ENCODE measurements around the gene NPPA. TPM values are rescaled to one million over a fixed set of nuclear protein-coding genes. Genes with fewer than 3 reads are reported as not detected.
A peak's percentile ranks its signal among the peaks of the same experiment; 100 is the strongest.
"Not testable (repeated sequence)": the region's sequence is repeated elsewhere in the genome, so short reads cannot be mapped to it uniquely, and the experiment has no call there.

The NPPA gene
- total RNA-seq, 2 experiments from 2014 or later = not detected

DNA sequence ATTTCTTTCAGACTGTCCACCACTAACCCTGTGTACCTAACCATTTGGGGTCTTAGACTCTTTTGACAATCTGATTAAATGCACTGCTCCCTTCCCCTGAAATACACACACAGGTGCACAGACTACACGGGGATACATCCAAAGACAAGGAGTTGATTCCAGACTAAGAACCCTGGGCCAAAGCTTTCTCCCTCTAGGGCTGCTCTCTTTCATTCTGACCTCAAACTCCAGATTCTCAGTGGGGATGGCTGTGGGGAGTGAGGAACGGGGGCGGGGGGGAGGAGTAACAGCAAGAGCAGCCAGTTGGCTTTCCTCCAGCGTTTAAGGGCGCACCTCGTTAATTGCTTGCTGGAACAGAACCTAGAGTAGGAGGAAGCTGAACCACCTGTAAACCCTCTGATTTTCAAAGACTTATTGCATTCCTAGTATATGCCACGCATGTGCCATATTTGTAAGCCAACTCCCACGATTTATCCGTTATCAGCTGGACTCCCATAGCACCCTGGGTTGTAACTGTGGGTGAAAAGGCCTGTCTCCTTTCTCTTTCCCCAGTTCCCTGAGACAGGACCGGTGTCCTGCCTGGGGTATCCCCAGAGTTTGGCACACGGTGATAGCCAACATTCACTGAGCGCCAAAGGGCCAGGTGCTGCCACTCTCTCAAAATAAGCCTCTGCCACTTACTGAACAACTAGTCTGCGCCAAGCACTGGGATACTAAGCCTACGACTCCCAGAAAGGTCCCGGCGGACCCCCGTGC, 42.7 kb downstream of the NPPA start:
- BruUV-seq (replicated peaks) = no TSS peak
- POLR2A ChIA-PET = interaction anchor here (0.6 to 1.3 kb wide), 2 partner anchors 10 to 68 kb away, joined by 3 to 4 read pairs; no protein-coding TSS in a partner anchor
- Histone ChIP-seq H3K9me3 (ENCODE audit: low read length) (no peaks in the 10 kb centered on the region), H3K36me3 (ENCODE audit: insufficient read depth, low read length) (peaks cover 52% of the 10 kb centered on the region), H3K4me3 (ENCODE audit: low read depth, low read length, poor library complexity, severe bottlenecking) (peak overlapping the region; percentile 80), H4K20me1 (ENCODE audit: insufficient read depth, low read length) (no peaks in the 10 kb centered on the region; the same call in 1 of the 2 replicates), H3K79me2 (ENCODE audit: insufficient read depth, low read depth, low read length) (peaks cover 62% of the 10 kb centered on the region), H3K4me2 (ENCODE audit: low read length) (peak overlapping the region; percentile 97), H3K4me1 (ENCODE audit: insufficient read depth, low read length, poor library complexity, severe bottlenecking) (peaks cover 51% of the 10 kb centered on the region), H2AFZ (ENCODE audit: low read length) (no peak overlapping the region), H3K27ac (ENCODE audit: low read depth, low read length, poor library complexity, severe bottlenecking) (peak overlapping the region; percentile 59), H3K9me2 (ENCODE audit: insufficient read depth, low read length) (no peaks in the 10 kb centered on the region)
- TF ChIP-seq, protein P1, sequence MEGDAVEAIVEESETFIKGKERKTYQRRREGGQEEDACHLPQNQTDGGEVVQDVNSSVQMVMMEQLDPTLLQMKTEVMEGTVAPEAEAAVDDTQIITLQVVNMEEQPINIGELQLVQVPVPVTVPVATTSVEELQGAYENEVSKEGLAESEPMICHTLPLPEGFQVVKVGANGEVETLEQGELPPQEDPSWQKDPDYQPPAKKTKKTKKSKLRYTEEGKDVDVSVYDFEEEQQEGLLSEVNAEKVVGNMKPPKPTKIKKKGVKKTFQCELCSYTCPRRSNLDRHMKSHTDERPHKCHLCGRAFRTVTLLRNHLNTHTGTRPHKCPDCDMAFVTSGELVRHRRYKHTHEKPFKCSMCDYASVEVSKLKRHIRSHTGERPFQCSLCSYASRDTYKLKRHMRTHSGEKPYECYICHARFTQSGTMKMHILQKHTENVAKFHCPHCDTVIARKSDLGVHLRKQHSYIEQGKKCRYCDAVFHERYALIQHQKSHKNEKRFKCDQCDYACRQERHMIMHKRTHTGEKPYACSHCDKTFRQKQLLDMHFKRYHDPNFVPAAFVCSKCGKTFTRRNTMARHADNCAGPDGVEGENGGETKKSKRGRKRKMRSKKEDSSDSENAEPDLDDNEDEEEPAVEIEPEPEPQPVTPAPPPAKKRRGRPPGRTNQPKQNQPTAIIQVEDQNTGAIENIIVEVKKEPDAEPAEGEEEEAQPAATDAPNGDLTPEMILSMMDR (conservative IDR thresholded peaks at IDR 0.05; ENCODE audit: low read length) = no peak
- no peak for TF ChIP-seq EZH2phosphoT487 (IDR thresholded peaks at IDR 0.05; ENCODE audit: borderline replicate concordance, low read depth, low read length)
- CTCF ChIA-PET (ENCODE audit: unreplicated experiment) = no interaction called here
- DNase-seq (ENCODE audit: low spot score) = no peak
- intact Hi-C loops (cut with micrococcal nuclease; ENCODE audit: unreplicated experiment) = no loop called here

DNA sequence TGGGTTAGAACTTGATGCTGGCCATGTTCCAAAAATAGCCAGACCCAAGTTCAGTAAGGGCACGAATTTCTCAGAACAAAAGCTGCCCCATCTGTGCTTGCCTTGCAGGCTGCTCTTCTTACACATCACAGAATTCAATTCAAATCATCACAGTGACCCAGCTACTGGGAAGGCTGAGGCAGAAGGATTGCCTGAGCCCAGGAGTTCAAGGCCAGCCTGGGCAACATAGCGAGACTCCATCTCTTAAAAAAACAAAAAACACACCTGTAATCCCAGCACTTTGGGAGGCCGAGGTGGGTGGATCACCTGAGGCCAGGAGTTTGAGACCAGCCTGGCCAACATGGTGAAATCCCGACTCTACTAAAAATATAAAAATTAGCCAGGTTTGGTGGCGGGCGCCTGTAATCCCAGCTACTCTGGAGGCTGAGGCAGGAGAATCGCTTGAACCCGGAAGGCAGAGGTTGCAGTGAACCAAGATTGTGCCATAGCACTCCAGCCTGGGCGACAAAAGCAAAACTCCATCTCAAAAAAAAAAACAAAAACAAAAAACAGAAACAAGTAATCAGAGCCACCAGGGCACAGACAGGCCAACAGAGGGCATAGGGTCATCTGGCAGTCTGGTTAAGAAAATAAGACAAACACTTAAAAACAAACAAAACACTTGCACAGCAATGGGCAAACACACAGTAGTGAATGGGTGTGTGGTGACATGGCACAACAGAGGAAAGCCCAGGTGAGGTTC, 43.5 kb downstream of the NPPA start:
- H3K27ac ChIP-seq (ENCODE audit: low read depth, low read length, poor library complexity, severe bottlenecking) = peak overlapping the region; percentile 59
- not testable (repeated sequence) for H3K9me3 ChIP-seq (ENCODE audit: low read length); H4K20me1 ChIP-seq (ENCODE audit: insufficient read depth, low read length); H2AFZ ChIP-seq (ENCODE audit: low read length); H3K9me2 ChIP-seq (ENCODE audit: insufficient read depth, low read length); DNase-seq (ENCODE audit: low spot score)
- peak overlapping the region; percentile 97 for H3K4me2 ChIP-seq (ENCODE audit: low read length)
- H3K4me3 ChIP-seq (ENCODE audit: low read depth, low read length, poor library complexity, severe bottlenecking) = peak overlapping the region; percentile 80
- ChIA-PET POLR2A (interaction anchor here (1.3 to 1.8 kb wide), 5 partner anchors 10 to 104 kb away, joined by 3 to 11 read pairs (median 5); no protein-coding TSS in a partner anchor), CTCF (ENCODE audit: unreplicated experiment) (interaction anchor here (1.2 kb wide), 1 partner anchor 163 kb away, joined by 5 read pairs; no protein-coding TSS in a partner anchor)
- H3K36me3 ChIP-seq (ENCODE audit: insufficient read depth, low read length) = peaks cover 50% of the 10 kb centered on the region
- H3K4me1 ChIP-seq (ENCODE audit: insufficient read depth, low read length, poor library complexity, severe bottlenecking) = peaks cover 51% of the 10 kb centered on the region
- BruUV-seq (replicated peaks) = TSS peak; percentile 64
- intact Hi-C loops (cut with micrococcal nuclease; ENCODE audit: unreplicated experiment) = loop anchor here (2.0 kb wide), 1 partner anchor 67 kb away; the partner anchor contains the start of gene AGTRAP
- peaks cover 61% of the 10 kb centered on the region for H3K79me2 ChIP-seq (ENCODE audit: insufficient read depth, low read depth, low read length)
